WTC11 (cell line): ENCODE results near the gene IFITM2.

ENCODE experiments used
- ATF1 ChIP-seq: sonication (generic); formaldehyde crosslinking; IDR thresholded peaks from 2 replicates; pipeline ENCODE4 v1.8.1; 2023; ENCODE audit warnings: mild to moderate bottlenecking, moderate library complexity, missing genetic modification reagents
- CREM ChIP-seq: sonication (generic); formaldehyde crosslinking; IDR thresholded peaks from 2 replicates; pipeline ENCODE4 v1.8.1; 2022; ENCODE audit warnings: mild to moderate bottlenecking, missing genetic modification reagents, moderate library complexity
- OVOL2 ChIP-seq: fragments of 250-450 bp; sonication (Bioruptor Pico); IDR thresholded peaks from 2 replicates; pipeline ENCODE4 v1.9.0; 2021; ENCODE audit warnings: mild to moderate bottlenecking, borderline replicate concordance
- SMAD4 ChIP-seq: sonication (generic); formaldehyde crosslinking; IDR thresholded peaks from 2 replicates; pipeline ENCODE4 v1.8.0; 2022; ENCODE audit warnings: mild to moderate bottlenecking, missing genetic modification reagents
- ZNF121 ChIP-seq: sonication (generic); formaldehyde crosslinking; IDR thresholded peaks from 2 replicates; pipeline ENCODE4 v1.8.0; 2023; ENCODE audit warnings: missing genetic modification reagents
- TF ChIP-seq, protein P1 (sequence below): fragments of 200-600 bp; IDR thresholded peaks from 2 replicates; pipeline ENCODE4 v1.8.0; 2022; ENCODE audit warnings: antibody characterized with exemption
- TF ChIP-seq, protein P2 (sequence below): sonication (generic); formaldehyde crosslinking; IDR thresholded peaks from 2 replicates; pipeline ENCODE4 v1.8.1; 2023; ENCODE audit warnings: mild to moderate bottlenecking, missing genetic modification reagents, moderate library complexity
- TF ChIP-seq, protein P3 (sequence below): sonication (generic); formaldehyde crosslinking; IDR thresholded peaks from 2 replicates; pipeline ENCODE4 v1.8.0; 2022; ENCODE audit warnings: mild to moderate bottlenecking, missing genetic modification reagents
- TF ChIP-seq, protein P4 (sequence below): sonication (generic); formaldehyde crosslinking; conservative IDR thresholded peaks from 2 replicates; pipeline ENCODE4 v1.8.1; 2022; ENCODE audit warnings: mild to moderate bottlenecking, missing genetic modification reagents
- TF ChIP-seq, protein P5 (sequence below): sonication (generic); formaldehyde crosslinking; IDR thresholded peaks from 2 replicates; pipeline ENCODE4 v1.8.0; 2022; ENCODE audit warnings: mild to moderate bottlenecking, missing genetic modification reagents
- TF ChIP-seq, protein P6 (sequence below): sonication (generic); formaldehyde crosslinking; IDR thresholded peaks from 2 replicates; pipeline ENCODE4 v1.8.0; 2022; ENCODE audit warnings: mild to moderate bottlenecking, missing genetic modification reagents

DNA sequence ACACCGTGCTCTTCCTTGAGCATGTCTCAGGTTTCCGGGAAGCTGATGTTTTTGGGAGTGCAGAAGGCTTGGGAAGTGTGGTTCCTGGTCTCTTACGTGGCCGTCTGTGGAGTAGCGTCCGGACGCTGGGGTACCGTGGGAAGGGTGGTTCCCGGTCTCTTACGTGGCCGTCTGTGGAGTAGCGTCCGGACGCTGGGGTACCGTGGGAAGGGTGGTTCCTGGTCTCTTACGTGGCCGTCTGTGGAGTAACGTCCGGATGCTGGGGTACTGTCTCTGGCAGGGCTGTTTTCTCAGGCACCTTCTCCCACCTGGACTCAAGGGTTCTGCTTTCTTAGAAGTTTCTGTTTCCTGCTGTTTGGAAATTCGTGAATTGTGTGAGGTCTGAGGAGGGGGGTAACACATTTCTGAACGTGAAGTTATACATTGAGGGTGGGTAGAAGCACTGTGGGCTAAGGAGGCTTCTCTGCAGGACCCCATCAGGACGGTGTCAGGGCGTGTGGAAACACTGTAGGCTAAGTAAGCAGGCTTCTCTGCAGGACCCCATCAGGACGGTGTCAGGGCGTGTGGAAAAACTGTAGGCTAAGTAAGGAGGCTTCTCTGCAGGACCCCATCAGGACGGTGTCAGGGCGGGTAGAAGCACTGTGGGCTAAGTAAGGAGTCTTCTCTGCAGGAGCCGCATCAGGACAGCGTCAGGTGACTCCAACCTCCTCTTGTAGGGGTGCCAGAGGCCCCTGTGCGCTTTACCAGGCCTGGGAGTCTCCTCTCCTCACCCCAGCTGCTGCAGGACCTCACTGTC lies 18.4 kb downstream of the IFITM2 start:
- TF ChIP-seq, protein P1, sequence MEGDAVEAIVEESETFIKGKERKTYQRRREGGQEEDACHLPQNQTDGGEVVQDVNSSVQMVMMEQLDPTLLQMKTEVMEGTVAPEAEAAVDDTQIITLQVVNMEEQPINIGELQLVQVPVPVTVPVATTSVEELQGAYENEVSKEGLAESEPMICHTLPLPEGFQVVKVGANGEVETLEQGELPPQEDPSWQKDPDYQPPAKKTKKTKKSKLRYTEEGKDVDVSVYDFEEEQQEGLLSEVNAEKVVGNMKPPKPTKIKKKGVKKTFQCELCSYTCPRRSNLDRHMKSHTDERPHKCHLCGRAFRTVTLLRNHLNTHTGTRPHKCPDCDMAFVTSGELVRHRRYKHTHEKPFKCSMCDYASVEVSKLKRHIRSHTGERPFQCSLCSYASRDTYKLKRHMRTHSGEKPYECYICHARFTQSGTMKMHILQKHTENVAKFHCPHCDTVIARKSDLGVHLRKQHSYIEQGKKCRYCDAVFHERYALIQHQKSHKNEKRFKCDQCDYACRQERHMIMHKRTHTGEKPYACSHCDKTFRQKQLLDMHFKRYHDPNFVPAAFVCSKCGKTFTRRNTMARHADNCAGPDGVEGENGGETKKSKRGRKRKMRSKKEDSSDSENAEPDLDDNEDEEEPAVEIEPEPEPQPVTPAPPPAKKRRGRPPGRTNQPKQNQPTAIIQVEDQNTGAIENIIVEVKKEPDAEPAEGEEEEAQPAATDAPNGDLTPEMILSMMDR, result no peak
- TF ChIP-seq ZNF121 (CRISPR knock-in tag) (no peak), CREM (CRISPR knock-in tag) (no peak), ATF1 (no peak), SMAD4 (CRISPR knock-in tag) (no peak), OVOL2 (no peak)
- TF ChIP-seq, protein P2, sequence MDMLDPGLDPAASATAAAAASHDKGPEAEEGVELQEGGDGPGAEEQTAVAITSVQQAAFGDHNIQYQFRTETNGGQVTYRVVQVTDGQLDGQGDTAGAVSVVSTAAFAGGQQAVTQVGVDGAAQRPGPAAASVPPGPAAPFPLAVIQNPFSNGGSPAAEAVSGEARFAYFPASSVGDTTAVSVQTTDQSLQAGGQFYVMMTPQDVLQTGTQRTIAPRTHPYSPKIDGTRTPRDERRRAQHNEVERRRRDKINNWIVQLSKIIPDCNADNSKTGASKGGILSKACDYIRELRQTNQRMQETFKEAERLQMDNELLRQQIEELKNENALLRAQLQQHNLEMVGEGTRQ, result no peak; the same call in 1 of the 2 replicates
- TF ChIP-seq, protein P3, sequence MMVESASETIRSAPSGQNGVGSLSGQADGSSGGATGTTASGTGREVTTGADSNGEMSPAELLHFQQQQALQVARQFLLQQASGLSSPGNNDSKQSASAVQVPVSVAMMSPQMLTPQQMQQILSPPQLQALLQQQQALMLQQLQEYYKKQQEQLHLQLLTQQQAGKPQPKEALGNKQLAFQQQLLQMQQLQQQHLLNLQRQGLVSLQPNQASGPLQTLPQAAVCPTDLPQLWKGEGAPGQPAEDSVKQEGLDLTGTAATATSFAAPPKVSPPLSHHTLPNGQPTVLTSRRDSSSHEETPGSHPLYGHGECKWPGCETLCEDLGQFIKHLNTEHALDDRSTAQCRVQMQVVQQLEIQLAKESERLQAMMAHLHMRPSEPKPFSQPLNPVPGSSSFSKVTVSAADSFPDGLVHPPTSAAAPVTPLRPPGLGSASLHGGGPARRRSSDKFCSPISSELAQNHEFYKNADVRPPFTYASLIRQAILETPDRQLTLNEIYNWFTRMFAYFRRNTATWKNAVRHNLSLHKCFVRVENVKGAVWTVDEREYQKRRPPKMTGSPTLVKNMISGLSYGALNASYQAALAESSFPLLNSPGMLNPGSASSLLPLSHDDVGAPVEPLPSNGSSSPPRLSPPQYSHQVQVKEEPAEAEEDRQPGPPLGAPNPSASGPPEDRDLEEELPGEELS (CRISPR knock-in tag), result no peak
- TF ChIP-seq, protein P4, sequence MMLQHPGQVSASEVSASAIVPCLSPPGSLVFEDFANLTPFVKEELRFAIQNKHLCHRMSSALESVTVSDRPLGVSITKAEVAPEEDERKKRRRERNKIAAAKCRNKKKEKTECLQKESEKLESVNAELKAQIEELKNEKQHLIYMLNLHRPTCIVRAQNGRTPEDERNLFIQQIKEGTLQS (CRISPR knock-in tag), result no peak
- TF ChIP-seq, protein P5, sequence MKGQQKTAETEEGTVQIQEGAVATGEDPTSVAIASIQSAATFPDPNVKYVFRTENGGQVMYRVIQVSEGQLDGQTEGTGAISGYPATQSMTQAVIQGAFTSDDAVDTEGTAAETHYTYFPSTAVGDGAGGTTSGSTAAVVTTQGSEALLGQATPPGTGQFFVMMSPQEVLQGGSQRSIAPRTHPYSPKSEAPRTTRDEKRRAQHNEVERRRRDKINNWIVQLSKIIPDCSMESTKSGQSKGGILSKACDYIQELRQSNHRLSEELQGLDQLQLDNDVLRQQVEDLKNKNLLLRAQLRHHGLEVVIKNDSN (CRISPR knock-in tag), result no peak
- TF ChIP-seq, protein P6, sequence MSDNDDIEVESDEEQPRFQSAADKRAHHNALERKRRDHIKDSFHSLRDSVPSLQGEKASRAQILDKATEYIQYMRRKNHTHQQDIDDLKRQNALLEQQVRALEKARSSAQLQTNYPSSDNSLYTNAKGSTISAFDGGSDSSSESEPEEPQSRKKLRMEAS, result no peak
